OCI-LY7 (cell line): ENCODE data around the gene ITGA3. TPM values are rescaled to one million over a fixed set of nuclear protein-coding genes. Genes with fewer than 3 reads are reported as not detected.

ENCODE experiments used
- BruUV-seq: library from RNA; stranded (reverse); fragments of 400-500 nt; replicated peaks from 2 replicates; lab custom pipeline; 2021; lab: Mats Ljungman, UMichigan
- CTCF ChIA-PET: fragments of 300-600 bp; sonication (Branson Sonifier 250); formaldehyde crosslinking; loops from one replicate; lab custom pipeline; 2022; ENCODE audit warnings: antibody characterized with exemption; ENCODE audit not compliant: unreplicated experiment; lab: Charles Lee
- POLR2A ChIA-PET: fragments of 300-600 bp; sonication (Branson Sonifier 250); formaldehyde crosslinking; loops from one replicate; lab custom pipeline; 2022; ENCODE audit warnings: antibody characterized with exemption; lab: Charles Lee
- DNase-seq: peaks from one replicate; pipeline ENCODE4 v3.0.0-alpha.2; 2015; ENCODE audit warnings: low spot score
- H2AFZ ChIP-seq: fragments of 200-600 bp; sonication (generic), shearing (Covaris generic); 2 replicates; pipeline ENCODE4 v1.6.1; 2014; ENCODE audit warnings: mild to moderate bottlenecking, antibody characterized with exemption, low read length, moderate library complexity
- H3K27ac ChIP-seq: fragments of 200-600 bp; sonication (generic); 2 replicates; pipeline ENCODE4 v1.5.1; 2014; ENCODE audit warnings: mixed run types, low read depth, mild to moderate bottlenecking, moderate library complexity, low read length, inconsistent platforms; ENCODE audit not compliant: poor library complexity, severe bottlenecking
- H3K36me3 ChIP-seq: fragments of 200-600 bp; sonication (generic); 2 replicates; pipeline ENCODE4 v1.6.1; 2014; ENCODE audit warnings: mild to moderate bottlenecking, antibody characterized with exemption, low read length, moderate library complexity, mixed read lengths; ENCODE audit not compliant: insufficient read depth
- H3K4me1 ChIP-seq: fragments of 200-600 bp; sonication (generic); 2 replicates; pipeline ENCODE4 v1.5.1; 2014; ENCODE audit warnings: mild to moderate bottlenecking, low read length; ENCODE audit not compliant: insufficient read depth, poor library complexity, severe bottlenecking
- H3K4me2 ChIP-seq: fragments of 200-600 bp; sonication (generic); 2 replicates; pipeline ENCODE4 v1.6.1; 2014; ENCODE audit warnings: mild to moderate bottlenecking, low read length
- H3K4me3 ChIP-seq: fragments of 200-600 bp; sonication (generic); 2 replicates; pipeline ENCODE4 v1.5.1; 2014; ENCODE audit warnings: mild to moderate bottlenecking, low read depth, low read length; ENCODE audit not compliant: poor library complexity, severe bottlenecking
- H3K79me2 ChIP-seq: fragments of 200-600 bp; sonication (generic); 2 replicates; pipeline ENCODE4 v1.6.1; 2016; ENCODE audit warnings: low read depth, mild to moderate bottlenecking, low read length, moderate library complexity, mixed read lengths; ENCODE audit not compliant: insufficient read depth
- H3K9me2 ChIP-seq: fragments of 200-600 bp; sonication (generic); 2 replicates; pipeline ENCODE4 v1.6.1; 2016; ENCODE audit warnings: mild to moderate bottlenecking, low read length, mixed read lengths; ENCODE audit not compliant: insufficient read depth
- H3K9me3 ChIP-seq: fragments of 200-600 bp; sonication (generic); 2 replicates; pipeline ENCODE4 v1.6.1; 2014; ENCODE audit warnings: mild to moderate bottlenecking, mixed run types, low read length, mixed read lengths
- H4K20me1 ChIP-seq: fragments of 200-600 bp; sonication (generic); 2 replicates; pipeline ENCODE4 v1.6.1; 2014; ENCODE audit warnings: mild to moderate bottlenecking, antibody characterized with exemption, low read length, moderate library complexity, mixed read lengths; ENCODE audit not compliant: insufficient read depth
- EZH2phosphoT487 ChIP-seq: fragments of 200-600 bp; sonication (generic); IDR thresholded peaks from 2 replicates; pipeline ENCODE4 v1.6.1; 2018; ENCODE audit warnings: low read depth, borderline replicate concordance, mild to moderate bottlenecking, mixed run types, antibody characterized with exemption, low read length, moderate library complexity, mixed read lengths
- intact Hi-C: fragments of 100-400 bp; cut with micrococcal nuclease; formaldehyde crosslinking; loops from one replicate; pipeline ENCODE4 v1.10.0; 2022; ENCODE audit not compliant: unreplicated experiment
- total RNA-seq, 2 experiments: library from RNA; depleted of rRNA in 1 of 2; stranded (reverse); fragments of >200 nt in 1 of 2; shearing (Covaris generic) in 1 of 2; gene quantifications; 2 replicates each; pipeline ENCODE4 v1.2.3, GENCODE V29; 2014 to 2022
- TF ChIP-seq, protein P1 (sequence below): fragments of 200-600 bp; sonication (generic); conservative IDR thresholded peaks from 2 replicates; pipeline ENCODE4 v1.5.1; 2014; ENCODE audit warnings: mild to moderate bottlenecking, antibody characterized with exemption, low read length, moderate library complexity, mixed read lengths

The ITGA3 gene
- total RNA-seq, 2 experiments from 2014 or later: 15.2 to 30.7 TPM

GRCh38 chr17:50047488-50048126, 8.3 kb upstream of the ITGA3 start:
- no peak overlapping the region for H2AFZ ChIP-seq
- no peaks in the 10 kb centered on the region for H3K9me3 ChIP-seq
- no peaks in the 10 kb centered on the region for H3K9me2 ChIP-seq
- H3K4me2 ChIP-seq: no peak overlapping the region
- no peaks in the 10 kb centered on the region for H4K20me1 ChIP-seq
- DNase-seq: no peak
- BruUV-seq: no TSS peak
- H3K4me3 ChIP-seq: no peak overlapping the region
- peaks cover 21% of the 10 kb centered on the region for H3K4me1 ChIP-seq
- ChIA-PET POLR2A (no interaction called here), CTCF (no interaction called here)
- no peaks in the 10 kb centered on the region for H3K36me3 ChIP-seq
- TF ChIP-seq, protein P1, sequence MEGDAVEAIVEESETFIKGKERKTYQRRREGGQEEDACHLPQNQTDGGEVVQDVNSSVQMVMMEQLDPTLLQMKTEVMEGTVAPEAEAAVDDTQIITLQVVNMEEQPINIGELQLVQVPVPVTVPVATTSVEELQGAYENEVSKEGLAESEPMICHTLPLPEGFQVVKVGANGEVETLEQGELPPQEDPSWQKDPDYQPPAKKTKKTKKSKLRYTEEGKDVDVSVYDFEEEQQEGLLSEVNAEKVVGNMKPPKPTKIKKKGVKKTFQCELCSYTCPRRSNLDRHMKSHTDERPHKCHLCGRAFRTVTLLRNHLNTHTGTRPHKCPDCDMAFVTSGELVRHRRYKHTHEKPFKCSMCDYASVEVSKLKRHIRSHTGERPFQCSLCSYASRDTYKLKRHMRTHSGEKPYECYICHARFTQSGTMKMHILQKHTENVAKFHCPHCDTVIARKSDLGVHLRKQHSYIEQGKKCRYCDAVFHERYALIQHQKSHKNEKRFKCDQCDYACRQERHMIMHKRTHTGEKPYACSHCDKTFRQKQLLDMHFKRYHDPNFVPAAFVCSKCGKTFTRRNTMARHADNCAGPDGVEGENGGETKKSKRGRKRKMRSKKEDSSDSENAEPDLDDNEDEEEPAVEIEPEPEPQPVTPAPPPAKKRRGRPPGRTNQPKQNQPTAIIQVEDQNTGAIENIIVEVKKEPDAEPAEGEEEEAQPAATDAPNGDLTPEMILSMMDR: no peak
- no peak for TF ChIP-seq EZH2phosphoT487
- intact Hi-C loops: no loop called here
- H3K27ac ChIP-seq: no peak overlapping the region
- H3K79me2 ChIP-seq: no peaks in the 10 kb centered on the region

DNA sequence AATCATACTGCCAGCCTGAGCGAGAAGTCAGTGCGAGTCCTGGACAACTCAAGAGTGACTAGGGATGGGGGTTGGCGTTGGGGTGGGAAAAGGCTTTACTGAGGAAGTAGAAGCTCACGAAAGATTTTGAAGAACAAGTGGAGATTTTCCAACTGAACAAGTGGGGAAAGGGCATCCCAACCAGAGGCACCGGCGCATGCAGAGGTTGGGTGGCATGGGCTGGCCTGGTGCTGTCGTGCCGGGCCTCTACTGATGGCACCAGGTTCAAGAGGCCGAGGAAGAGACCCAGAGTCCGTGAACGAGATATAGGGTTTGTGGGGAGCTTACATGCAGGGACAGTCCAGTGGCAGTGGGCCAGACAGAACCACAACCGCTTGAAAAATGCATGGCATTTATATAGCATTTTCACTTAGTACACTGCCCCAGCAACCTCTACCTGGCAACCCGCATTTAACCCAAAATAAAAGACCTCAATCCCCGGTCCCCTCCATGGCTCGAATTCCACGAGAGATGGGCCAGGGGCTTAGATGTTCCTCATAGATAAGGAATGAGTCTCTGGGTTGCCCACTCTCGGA, 7.7 kb upstream of the ITGA3 start:
- DNase-seq: no peak
- no peaks in the 10 kb centered on the region for H3K36me3 ChIP-seq
- no peaks in the 10 kb centered on the region for H4K20me1 ChIP-seq
- intact Hi-C loops: no loop called here
- H3K4me3 ChIP-seq: no peak overlapping the region
- H3K9me2 ChIP-seq: no peaks in the 10 kb centered on the region
- BruUV-seq: no TSS peak
- H3K79me2 ChIP-seq: no peaks in the 10 kb centered on the region
- H3K27ac ChIP-seq: no peak overlapping the region
- POLR2A ChIA-PET: no interaction called here
- H3K9me3 ChIP-seq: no peaks in the 10 kb centered on the region
- H2AFZ ChIP-seq: no peak overlapping the region
- no peak for TF ChIP-seq EZH2phosphoT487
- TF ChIP-seq, protein P1: no peak
- CTCF ChIA-PET: no interaction called here
- no peak overlapping the region for H3K4me2 ChIP-seq
- H3K4me1 ChIP-seq: peaks cover 22% of the 10 kb centered on the region

- ChIA-PET CTCF (no interaction called here), POLR2A (no interaction called here)
These were observed 6.9 kb upstream of the ITGA3 start for GRCh38 chr17:50048988-50049387.

More at GRCh38 chr17:50048988-50049387, 6.9 kb upstream of the ITGA3 start:
- Histone ChIP-seq H3K4me3 (no peak overlapping the region), H3K27ac (no peak overlapping the region), H3K9me2 (no peaks in the 10 kb centered on the region), H3K4me2 (no peak overlapping the region), H3K9me3 (no peaks in the 10 kb centered on the region), H3K4me1 (peaks cover 22% of the 10 kb centered on the region), H4K20me1 (no peaks in the 10 kb centered on the region), H3K79me2 (no peaks in the 10 kb centered on the region), H2AFZ (no peak overlapping the region), H3K36me3 (no peaks in the 10 kb centered on the region)
- intact Hi-C loops: no loop called here
- no TSS peak for BruUV-seq
- DNase-seq: no peak
- no peak for TF ChIP-seq EZH2phosphoT487
- TF ChIP-seq, protein P1: no peak
